GM23248 (cell line): Measurements from ENCODE around the gene PCBD1.

ENCODE experiments used
- EZH2 ChIP-seq: fragments of 200-600 bp; sonication (generic); IDR thresholded peaks from 2 replicates; pipeline ENCODE4 v1.6.1; 2018; ENCODE audit warnings: antibody characterized with exemption, mild to moderate bottlenecking; ENCODE audit not compliant: insufficient read depth, poor library complexity, severe bottlenecking
- EZH2phosphoT487 ChIP-seq: fragments of 200-600 bp; sonication (generic); IDR thresholded peaks from 2 replicates; pipeline ENCODE4 v1.6.1; 2018; ENCODE audit warnings: antibody characterized with exemption, moderate library complexity, mild to moderate bottlenecking, low read depth; ENCODE audit not compliant: insufficient read depth

DNA sequence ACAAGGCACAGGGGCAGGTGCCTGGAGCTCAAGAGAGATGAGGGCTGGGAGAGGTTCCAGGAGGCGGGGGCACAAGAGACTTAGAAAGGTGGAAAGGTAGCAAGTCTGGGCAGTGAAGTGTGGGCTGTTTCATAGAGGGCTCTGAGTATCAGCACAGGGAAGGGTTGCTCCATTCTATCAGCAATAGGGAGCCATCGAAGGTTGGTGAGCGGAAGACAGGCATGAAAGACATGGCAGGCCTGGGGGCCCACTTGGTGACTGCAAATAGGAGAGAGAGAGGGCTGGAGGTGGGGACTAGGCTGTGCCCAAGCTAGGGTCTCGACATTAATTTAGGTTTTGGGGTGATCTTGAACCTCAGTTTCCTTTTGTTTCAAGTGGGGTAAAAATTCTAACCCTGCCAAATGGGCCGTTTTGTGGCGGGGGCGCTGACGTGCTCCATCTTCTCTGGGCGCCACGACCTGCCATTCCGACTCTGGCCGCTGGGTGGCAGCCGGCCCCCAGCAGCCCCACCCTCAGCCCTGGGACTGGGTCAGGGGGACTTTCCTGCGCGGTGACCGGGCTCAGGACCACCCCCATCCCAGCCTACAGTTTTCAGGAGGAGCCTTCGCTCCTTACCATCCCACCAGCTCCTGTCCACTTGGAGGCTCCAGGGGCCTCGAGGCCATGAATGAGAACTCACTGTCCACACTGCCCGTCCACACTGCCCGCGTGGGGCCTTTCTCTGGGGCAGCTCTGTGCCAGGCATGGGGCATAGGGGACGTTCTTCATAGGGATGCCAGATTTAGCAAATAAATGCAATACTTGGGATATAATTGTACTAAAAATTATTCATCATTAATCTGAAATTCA, 37.2 kb upstream of the PCBD1 start:
- TF ChIP-seq EZH2phosphoT487: no peak
- TF ChIP-seq EZH2: no peak
